PC-9 (cell line): ENCODE data around the gene PIP5K1B. TPM values are rescaled to one million over a fixed set of nuclear protein-coding genes. Genes with fewer than 3 reads are reported as not detected.

ENCODE experiments used
- BruUV-seq: library from RNA; stranded (reverse); fragments of 400-500 nt; replicated peaks from 2 replicates; lab custom pipeline; 2021; lab: Mats Ljungman, UMichigan
- CTCF ChIA-PET: fragments of 300-600 bp; sonication (Branson Sonifier 250); formaldehyde crosslinking; loops from one replicate; lab custom pipeline; 2022; ENCODE audit warnings: antibody characterized with exemption; lab: Charles Lee
- POLR2A ChIA-PET: fragments of 300-600 bp; sonication (Branson Sonifier 250); formaldehyde crosslinking; loops from one replicate; lab custom pipeline; 2022; ENCODE audit warnings: antibody characterized with exemption; ENCODE audit not compliant: unreplicated experiment; lab: Charles Lee
- DNase-seq, 2 experiments: peaks; one replicate each; pipeline versions ENCODE4 v3.0.0 to v3.0.0-alpha.2; 2015 to 2022; ENCODE audit warnings: mixed read lengths in 1 of 2
- H2AFZ ChIP-seq: fragments of 200-600 bp; sonication (generic); 2 replicates; pipeline ENCODE4 v1.8.1; 2017; ENCODE audit warnings: antibody characterized with exemption
- H3F3A ChIP-seq: fragments of 200-600 bp; sonication (generic); 2 replicates; pipeline ENCODE4 v1.8.1; 2017; ENCODE audit warnings: antibody characterized with exemption, mild to moderate bottlenecking, low read depth; ENCODE audit not compliant: insufficient read depth
- H3K27ac ChIP-seq: fragments of 200-600 bp; sonication (generic); 2 replicates; pipeline ENCODE4 v1.6.1; 2016; ENCODE audit warnings: mixed run types
- H3K27me3 ChIP-seq: fragments of 200-600 bp; sonication (generic); 2 replicates; pipeline ENCODE4 v1.6.1; 2016; ENCODE audit warnings: low read depth, mixed run types; ENCODE audit not compliant: insufficient read depth
- H3K36me3 ChIP-seq: fragments of 200-600 bp; sonication (generic); 2 replicates; pipeline ENCODE4 v1.6.1; 2016; ENCODE audit warnings: low read depth, mixed run types
- H3K4me1 ChIP-seq: fragments of 200-600 bp; sonication (generic); replicated peaks from 2 replicates; pipeline ENCODE4 v1.6.1; 2016; ENCODE audit warnings: mixed run types; ENCODE audit not compliant: insufficient read depth
- H3K4me2 ChIP-seq: fragments of 200-600 bp; sonication (generic); 2 replicates; pipeline ENCODE4 v1.6.1; 2017; ENCODE audit warnings: mixed run types
- H3K4me3 ChIP-seq: fragments of 200-600 bp; sonication (generic); 2 replicates; pipeline ENCODE4 v1.6.1; 2016; ENCODE audit warnings: mixed run types
- H3K79me2 ChIP-seq: fragments of 200-600 bp; sonication (generic); 2 replicates; pipeline ENCODE4 v1.6.1; 2017; ENCODE audit warnings: low read depth, mixed run types
- H3K9me2 ChIP-seq: fragments of 200-600 bp; sonication (generic); 2 replicates; pipeline ENCODE4 v1.8.1; 2017; ENCODE audit warnings: mild to moderate bottlenecking; ENCODE audit not compliant: insufficient read depth
- H3K9me3 ChIP-seq: fragments of 200-600 bp; sonication (generic); 2 replicates; pipeline ENCODE4 v1.8.1; 2016; ENCODE audit warnings: low read depth; ENCODE audit not compliant: insufficient read depth
- H4K20me1 ChIP-seq: fragments of 200-600 bp; sonication (generic); 2 replicates; pipeline ENCODE4 v1.8.1; 2017; ENCODE audit not compliant: insufficient read depth
- EZH2 ChIP-seq: fragments of 200-600 bp; sonication (generic); IDR thresholded peaks from 2 replicates; pipeline ENCODE4 v1.8.0; 2017; ENCODE audit warnings: antibody characterized with exemption, low read depth
- intact Hi-C: fragments of 100-400 bp; cut with micrococcal nuclease; formaldehyde crosslinking; loops from one replicate; pipeline ENCODE4 v1.10.0; 2022; ENCODE audit not compliant: unreplicated experiment
- total RNA-seq: library from RNA; stranded (reverse); gene quantifications from 2 replicates; pipeline ENCODE4 v1.2.3, GENCODE V29; 2021
- TF ChIP-seq, protein P1 (sequence below): fragments of 200-600 bp; sonication (generic); conservative IDR thresholded peaks from 2 replicates; pipeline ENCODE4 v1.6.1; 2017; ENCODE audit warnings: mixed run types, antibody characterized with exemption, mild to moderate bottlenecking, moderate library complexity

The PIP5K1B gene
- total RNA-seq, 1 experiment from 2014 or later = not detected

DNA sequence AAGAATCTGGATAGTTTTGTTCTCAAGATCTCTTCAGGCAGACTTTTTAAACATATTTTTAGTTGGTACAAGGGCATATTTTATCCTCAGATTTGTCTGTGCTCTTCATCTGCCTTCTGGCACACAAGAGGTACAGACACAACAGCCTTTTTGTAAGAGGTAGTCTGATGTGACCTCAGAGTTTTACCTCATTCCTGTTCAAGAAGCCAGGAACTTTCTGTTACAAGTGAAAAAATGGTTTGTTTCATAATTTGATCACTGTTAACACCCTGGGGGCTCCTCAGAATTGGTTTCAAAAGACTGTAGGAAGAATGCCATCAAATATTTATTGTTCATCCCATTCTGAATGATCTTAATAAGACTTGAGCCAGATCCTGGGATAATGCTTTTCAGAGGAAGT, 172.2 kb downstream of the PIP5K1B start:
- DNase-seq = no peak
- no TSS peak for BruUV-seq
- Histone ChIP-seq H3F3A (no peaks in the 10 kb centered on the region), H3K27ac (no peak overlapping the region), H3K9me2 (no peaks in the 10 kb centered on the region), H3K27me3 (peaks cover 24% of the 10 kb centered on the region), H4K20me1 (no peaks in the 10 kb centered on the region), H3K4me2 (no peak overlapping the region), H2AFZ (no peak overlapping the region), H3K36me3 (no peaks in the 10 kb centered on the region), H3K4me1 (no peaks in the 10 kb centered on the region), H3K9me3 (no peaks in the 10 kb centered on the region), H3K79me2 (no peaks in the 10 kb centered on the region), H3K4me3 (no peak overlapping the region)
- no peak for TF ChIP-seq EZH2
- TF ChIP-seq, protein P1, sequence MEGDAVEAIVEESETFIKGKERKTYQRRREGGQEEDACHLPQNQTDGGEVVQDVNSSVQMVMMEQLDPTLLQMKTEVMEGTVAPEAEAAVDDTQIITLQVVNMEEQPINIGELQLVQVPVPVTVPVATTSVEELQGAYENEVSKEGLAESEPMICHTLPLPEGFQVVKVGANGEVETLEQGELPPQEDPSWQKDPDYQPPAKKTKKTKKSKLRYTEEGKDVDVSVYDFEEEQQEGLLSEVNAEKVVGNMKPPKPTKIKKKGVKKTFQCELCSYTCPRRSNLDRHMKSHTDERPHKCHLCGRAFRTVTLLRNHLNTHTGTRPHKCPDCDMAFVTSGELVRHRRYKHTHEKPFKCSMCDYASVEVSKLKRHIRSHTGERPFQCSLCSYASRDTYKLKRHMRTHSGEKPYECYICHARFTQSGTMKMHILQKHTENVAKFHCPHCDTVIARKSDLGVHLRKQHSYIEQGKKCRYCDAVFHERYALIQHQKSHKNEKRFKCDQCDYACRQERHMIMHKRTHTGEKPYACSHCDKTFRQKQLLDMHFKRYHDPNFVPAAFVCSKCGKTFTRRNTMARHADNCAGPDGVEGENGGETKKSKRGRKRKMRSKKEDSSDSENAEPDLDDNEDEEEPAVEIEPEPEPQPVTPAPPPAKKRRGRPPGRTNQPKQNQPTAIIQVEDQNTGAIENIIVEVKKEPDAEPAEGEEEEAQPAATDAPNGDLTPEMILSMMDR = no peak
- ChIA-PET CTCF (no interaction called here), POLR2A (no interaction called here)
- intact Hi-C loops = no loop called here

DNA sequence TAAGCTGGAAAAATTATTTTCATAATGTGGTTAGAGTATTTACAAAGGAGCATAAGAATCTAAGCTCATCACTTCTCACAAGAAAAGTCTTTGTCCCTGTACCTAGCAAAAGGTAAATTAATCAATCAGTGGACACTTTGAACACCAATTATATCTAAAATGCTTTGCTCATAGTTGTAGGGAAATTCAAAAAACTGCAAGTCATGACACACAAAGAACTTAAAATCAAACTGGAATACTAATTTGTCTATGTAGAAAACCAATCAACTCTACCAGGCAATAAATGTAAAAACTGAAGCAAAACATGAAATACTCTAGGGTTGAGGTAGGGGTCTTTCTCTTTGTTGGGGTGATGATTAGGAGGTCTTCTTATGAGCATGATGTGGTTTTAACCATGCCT, 173.4 kb downstream of the PIP5K1B start:
- Histone ChIP-seq H3F3A (no peaks in the 10 kb centered on the region), H3K4me1 (no peaks in the 10 kb centered on the region), H2AFZ (no peak overlapping the region), H3K27ac (no peak overlapping the region), H3K9me2 (no peaks in the 10 kb centered on the region), H3K27me3 (peaks cover 18% of the 10 kb centered on the region), H4K20me1 (no peaks in the 10 kb centered on the region), H3K4me3 (no peak overlapping the region), H3K4me2 (no peak overlapping the region), H3K79me2 (no peaks in the 10 kb centered on the region), H3K9me3 (no peaks in the 10 kb centered on the region), H3K36me3 (no peaks in the 10 kb centered on the region)
- CTCF ChIA-PET = no interaction called here
- intact Hi-C loops = no loop called here
- TF ChIP-seq EZH2 = no peak
- DNase-seq = no peak
- no TSS peak for BruUV-seq
- POLR2A ChIA-PET = no interaction called here

DNA sequence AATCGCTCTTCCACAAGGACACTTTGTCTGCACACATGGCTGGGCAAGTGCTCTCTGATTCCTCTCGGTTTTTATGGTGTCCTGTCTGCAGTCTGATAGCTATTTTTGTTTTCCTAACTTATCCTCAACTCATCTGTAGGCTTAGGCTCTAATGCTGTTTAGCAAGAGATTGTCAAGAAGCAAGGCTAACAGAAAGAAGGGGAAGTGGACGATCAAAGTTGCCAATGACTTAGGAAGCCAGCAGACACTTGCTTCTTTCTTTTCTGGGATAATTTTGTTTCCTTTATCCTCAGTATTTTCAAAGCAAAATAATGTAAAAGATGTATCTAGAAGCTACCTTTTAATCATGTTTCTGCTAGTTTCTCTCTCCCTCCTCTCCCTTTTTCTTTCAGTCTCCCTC, 178.2 kb downstream of the PIP5K1B start:
- Histone ChIP-seq H3K4me3 (no peak overlapping the region), H3K79me2 (no peaks in the 10 kb centered on the region), H3K27ac (no peak overlapping the region), H3K4me1 (no peaks in the 10 kb centered on the region), H3K36me3 (no peaks in the 10 kb centered on the region), H2AFZ (no peak overlapping the region), H3K4me2 (no peak overlapping the region), H3K9me3 (no peaks in the 10 kb centered on the region), H3K27me3 (peaks cover 32% of the 10 kb centered on the region), H4K20me1 (no peaks in the 10 kb centered on the region; the same call in 1 of the 2 replicates), H3F3A (no peaks in the 10 kb centered on the region), H3K9me2 (no peaks in the 10 kb centered on the region)
- no peak for TF ChIP-seq EZH2
- TF ChIP-seq, protein P1 = no peak
- ChIA-PET POLR2A (no interaction called here), CTCF (no interaction called here)
- no TSS peak for BruUV-seq
- DNase-seq = no peak
- intact Hi-C loops = no loop called here

DNA sequence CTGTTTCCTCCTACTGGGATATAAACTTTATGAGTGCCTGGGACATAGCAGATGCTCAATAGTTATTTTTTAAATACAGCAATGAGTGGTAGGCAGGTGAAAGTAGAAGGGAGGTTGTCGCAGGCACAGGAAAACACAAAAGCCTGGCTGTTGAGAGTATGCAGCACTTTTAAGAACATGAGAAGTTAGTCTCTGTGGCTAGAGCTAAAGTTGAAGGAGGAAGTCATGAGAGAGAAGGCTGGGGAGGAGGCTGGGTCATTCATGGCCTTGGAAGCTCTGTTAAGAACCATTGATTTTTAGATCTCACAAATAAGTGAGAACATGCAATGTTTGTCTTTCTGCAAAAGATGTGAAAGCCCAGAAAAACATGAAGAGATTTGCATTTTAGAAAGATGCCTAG, 182.2 kb downstream of the PIP5K1B start:
- BruUV-seq = no TSS peak
- H3K27me3 ChIP-seq = peaks cover 46% of the 10 kb centered on the region
- H3K79me2 ChIP-seq = no peaks in the 10 kb centered on the region
- no peak overlapping the region for H3K27ac ChIP-seq
- no peak for DNase-seq
- H3K9me3 ChIP-seq = no peaks in the 10 kb centered on the region
- no peaks in the 10 kb centered on the region for H3K36me3 ChIP-seq
- no peaks in the 10 kb centered on the region for H3F3A ChIP-seq
- POLR2A ChIA-PET = no interaction called here
- intact Hi-C loops = no loop called here
- H3K4me3 ChIP-seq = no peak overlapping the region
- H3K4me2 ChIP-seq = no peak overlapping the region
- no peaks in the 10 kb centered on the region; the same call in 1 of the 2 replicates for H4K20me1 ChIP-seq
- TF ChIP-seq, protein P1 = no peak
- no peak for TF ChIP-seq EZH2
- CTCF ChIA-PET = no interaction called here
- H3K4me1 ChIP-seq = no peaks in the 10 kb centered on the region
- no peak overlapping the region for H2AFZ ChIP-seq
- no peaks in the 10 kb centered on the region for H3K9me2 ChIP-seq
